ENCODE data around the gene EML5.
"Not testable (repeated sequence)": the region's sequence is repeated elsewhere in the genome, so short reads cannot be mapped to it uniquely, and the experiment has no call there.

The EML5 gene

GRCh38 chr14:88799522-88799921 is 6.8 kb upstream of the EML5 start:
- no peak for DNase-seq

- peak; percentile 29 for DNase-seq
Measured at GRCh38 chr14:88798156-88798555, 5.4 kb upstream of the EML5 start.

- DNase-seq: no peak
Measured at GRCh38 chr14:88793259-88793625, 489 bp upstream of the EML5 start.

- peak; percentile 63 for DNase-seq
Measured at GRCh38 chr14:88791629-88792472, 902 bp downstream of the EML5 start.

- no peak for DNase-seq
Measured at GRCh38 chr14:88791252-88791621, 1.5 kb downstream of the EML5 start.

- no peak for DNase-seq
Measured at GRCh38 chr14:88790501-88791251, 2.1 kb downstream of the EML5 start.

GRCh38 chr14:88789573-88789972 is 3.2 kb downstream of the EML5 start:
- DNase-seq: not testable (repeated sequence)

- no peak for DNase-seq
Measured at GRCh38 chr14:88786715-88787114, 6.0 kb downstream of the EML5 start.

GRCh38 chr14:88785911-88786310 is 6.8 kb downstream of the EML5 start:
- DNase-seq: no peak

GRCh38 chr14:88775532-88775931 is 17.2 kb downstream of the EML5 start:
- DNase-seq: no peak

- DNase-seq: no peak
Measured at GRCh38 chr14:88770736-88771135, 22.0 kb downstream of the EML5 start.

GRCh38 chr14:88765130-88765529 is 27.6 kb downstream of the EML5 start:
- DNase-seq: no peak

- no peak for DNase-seq
Measured at GRCh38 chr14:88753873-88754272, 38.9 kb downstream of the EML5 start.

- DNase-seq: no peak
Measured at GRCh38 chr14:88750945-88751344, 41.8 kb downstream of the EML5 start.

- DNase-seq: no peak
Measured at GRCh38 chr14:88750413-88750812, 42.3 kb downstream of the EML5 start.

- no peak for DNase-seq
Measured at GRCh38 chr14:88749139-88749538, 43.6 kb downstream of the EML5 start.

- no peak for DNase-seq
Measured at GRCh38 chr14:88748288-88748687, 44.5 kb downstream of the EML5 start.

- DNase-seq: no peak
Measured at GRCh38 chr14:88746052-88746451, 46.7 kb downstream of the EML5 start.

- no peak for DNase-seq
Measured at GRCh38 chr14:88737245-88737644, 55.5 kb downstream of the EML5 start.

GRCh38 chr14:88733121-88733520 is 59.6 kb downstream of the EML5 start:
- DNase-seq: no peak

- DNase-seq: no peak
Measured at GRCh38 chr14:88729159-88729558, 63.6 kb downstream of the EML5 start.

GRCh38 chr14:88727057-88727456 is 65.7 kb downstream of the EML5 start:
- DNase-seq: no peak

GRCh38 chr14:88710709-88711108 is 82.0 kb downstream of the EML5 start:
- no peak for DNase-seq

- DNase-seq: no peak
Measured at GRCh38 chr14:88707088-88707487, 85.7 kb downstream of the EML5 start.
